KMS-11 (cell line): ENCODE measurements around the gene FAAP100.

ENCODE experiments used
- H2AFZ ChIP-seq: fragments of 200-600 bp; sonication (generic); 2 replicates; pipeline ENCODE4 v1.6.1; 2016; ENCODE audit warnings: antibody characterized with exemption, mixed run types, low read depth
- H3K27ac ChIP-seq: fragments of 200-600 bp; sonication (generic); 2 replicates; pipeline ENCODE4 v1.6.1; 2016; ENCODE audit warnings: mild to moderate bottlenecking, mixed run types
- H3K27me3 ChIP-seq: fragments of 200-600 bp; sonication (generic); 2 replicates; pipeline ENCODE4 v1.6.1; 2017; ENCODE audit warnings: mild to moderate bottlenecking, low read depth, mixed run types, moderate library complexity; ENCODE audit not compliant: insufficient read depth
- H3K36me3 ChIP-seq: fragments of 200-600 bp; sonication (generic); 2 replicates; pipeline ENCODE4 v1.6.1; 2017; ENCODE audit warnings: mild to moderate bottlenecking, mixed run types; ENCODE audit not compliant: insufficient read depth
- H3K4me1 ChIP-seq: fragments of 200-600 bp; sonication (generic); 2 replicates; pipeline ENCODE4 v1.6.1; 2016; ENCODE audit warnings: mild to moderate bottlenecking, low read depth, mixed run types; ENCODE audit not compliant: poor library complexity, severe bottlenecking
- H3K4me2 ChIP-seq: fragments of 200-600 bp; sonication (generic); 2 replicates; pipeline ENCODE4 v1.7.0; 2016; ENCODE audit warnings: mild to moderate bottlenecking, mixed run types
- H3K4me3 ChIP-seq: fragments of 200-600 bp; sonication (generic); IDR thresholded peaks from 2 replicates; pipeline ENCODE4 v1.6.1; 2017; ENCODE audit warnings: low read depth, low read length, mixed read lengths; ENCODE audit not compliant: insufficient read depth
- H3K79me2 ChIP-seq: fragments of 200-600 bp; sonication (generic); 2 replicates; pipeline ENCODE4 v1.6.1; 2016; ENCODE audit warnings: low read depth, mixed run types; ENCODE audit not compliant: insufficient read depth
- H3K9ac ChIP-seq: fragments of 200-600 bp; sonication (generic); 2 replicates; pipeline ENCODE4 v1.6.1; 2016; ENCODE audit warnings: mild to moderate bottlenecking, mixed run types
- H4K20me1 ChIP-seq: fragments of 200-600 bp; sonication (generic); 2 replicates; pipeline ENCODE4 v1.6.1; 2016; ENCODE audit warnings: mild to moderate bottlenecking, mixed run types; ENCODE audit not compliant: insufficient read depth
- CTCF ChIP-seq: fragments of 200-600 bp; sonication (generic); conservative IDR thresholded peaks from 2 replicates; pipeline ENCODE4 v1.6.1; 2017; ENCODE audit warnings: low read depth, mild to moderate bottlenecking, antibody characterized with exemption, low read length, moderate library complexity, mixed read lengths

Gene FAAP100

GRCh38 chr17:81541123-81541522 is 11.0 kb downstream of the FAAP100 start:
- no peaks in the 10 kb centered on the region; the same call in 1 of the 2 replicates for H3K36me3 ChIP-seq
- no peak overlapping the region for H3K9ac ChIP-seq
- H3K4me1 ChIP-seq: no peaks in the 10 kb centered on the region
- no peak overlapping the region for H3K27ac ChIP-seq
- H4K20me1 ChIP-seq: no peaks in the 10 kb centered on the region
- H3K27me3 ChIP-seq: no peaks in the 10 kb centered on the region
- no peak for TF ChIP-seq CTCF
- H3K79me2 ChIP-seq: no peaks in the 10 kb centered on the region
- H3K4me3 ChIP-seq: no peak overlapping the region
- no peak overlapping the region for H3K4me2 ChIP-seq
- H2AFZ ChIP-seq: no peak overlapping the region

GRCh38 chr17:81540676-81541027 is 11.5 kb downstream of the FAAP100 start:
- TF ChIP-seq CTCF: no peak
- Histone ChIP-seq H3K27me3 (no peaks in the 10 kb centered on the region), H3K4me1 (no peaks in the 10 kb centered on the region), H3K9ac (no peak overlapping the region), H4K20me1 (no peaks in the 10 kb centered on the region), H3K4me2 (no peak overlapping the region), H3K27ac (no peak overlapping the region), H3K36me3 (no peaks in the 10 kb centered on the region; the same call in 1 of the 2 replicates), H3K79me2 (no peaks in the 10 kb centered on the region), H3K4me3 (no peak overlapping the region), H2AFZ (no peak overlapping the region)

- no peaks in the 10 kb centered on the region; the same call in 1 of the 2 replicates for H3K36me3 ChIP-seq
- H2AFZ ChIP-seq: no peak overlapping the region
- no peak for TF ChIP-seq CTCF
These were observed 12.0 kb downstream of the FAAP100 start for GRCh38 chr17:81539961-81540675.

GRCh38 chr17:81539571-81539900 is 12.6 kb downstream of the FAAP100 start:
- Histone ChIP-seq H3K27ac (no peak overlapping the region), H3K4me3 (no peak overlapping the region), H3K79me2 (no peaks in the 10 kb centered on the region), H3K4me2 (no peak overlapping the region), H4K20me1 (no peaks in the 10 kb centered on the region), H3K36me3 (no peaks in the 10 kb centered on the region; the same call in 1 of the 2 replicates), H3K4me1 (no peaks in the 10 kb centered on the region), H3K27me3 (no peaks in the 10 kb centered on the region), H2AFZ (no peak overlapping the region), H3K9ac (no peak overlapping the region)
- TF ChIP-seq CTCF: no peak

More at GRCh38 chr17:81539961-81540675, 12.0 kb downstream of the FAAP100 start:
- Histone ChIP-seq H3K27me3 (no peaks in the 10 kb centered on the region), H3K4me2 (no peak overlapping the region), H3K27ac (no peak overlapping the region), H3K79me2 (no peaks in the 10 kb centered on the region), H3K4me1 (no peaks in the 10 kb centered on the region), H3K9ac (no peak overlapping the region), H3K4me3 (no peak overlapping the region), H4K20me1 (no peaks in the 10 kb centered on the region)
